ENCODE results near the gene TALDO1. TPM values are rescaled to one million over a fixed set of nuclear protein-coding genes. Genes with fewer than 3 reads are reported as not detected.

The TALDO1 gene
- total RNA-seq, 2 donors from 2014 or later = 132 to 232 TPM

GRCh38 chr11:701741-702461 is 45.4 kb upstream of the TALDO1 start:
- no peak for TF ChIP-seq CTCF (IDR thresholded peaks at IDR 0.05)
- Histone ChIP-seq H3K4me1 (ENCODE audit: control insufficient read depth in 1 of 2, low read depth in 2 of 2) (peaks cover 27 to 62% of the 10 kb centered on the region in 2 donors), H3K4me3 (no peak overlapping the region), H3K9me3 (no peaks in the 10 kb centered on the region), H3K27me3 (replicated peaks; ENCODE audit: insufficient read depth) (no peaks in the 10 kb centered on the region), H3K27ac (peak overlapping the region in 1 of 2 donors; percentile 95), H3K36me3 (peaks cover 8% of the 10 kb centered on the region)
- ATAC-seq (ENCODE audit: insufficient number of reproducible peaks, low FRiP score, low read depth) (no peak), DNase-seq (ENCODE audit: low spot score) (no peak)

GRCh38 chr11:702462-703461 is 44.5 kb upstream of the TALDO1 start:
- no peak for ATAC-seq (ENCODE audit: insufficient number of reproducible peaks, low FRiP score, low read depth)
- H3K27ac ChIP-seq = peak overlapping the region; percentile 58 to 95
- H3K36me3 ChIP-seq = peaks cover 8% of the 10 kb centered on the region
- H3K4me3 ChIP-seq = peak overlapping the region; percentile 37
- no peaks in the 10 kb centered on the region for H3K27me3 ChIP-seq (replicated peaks; ENCODE audit: insufficient read depth)
- no peak for DNase-seq (ENCODE audit: low spot score)
- peaks cover 26 to 62% of the 10 kb centered on the region in 2 donors for H3K4me1 ChIP-seq (ENCODE audit: control insufficient read depth in 1 of 2, low read depth in 2 of 2)
- no peak for TF ChIP-seq CTCF (IDR thresholded peaks at IDR 0.05)
- no peaks in the 10 kb centered on the region for H3K9me3 ChIP-seq

GRCh38 chr11:703506-703905 is 43.8 kb upstream of the TALDO1 start:
- Histone ChIP-seq H3K36me3 (peaks cover 8% of the 10 kb centered on the region), H3K27ac (peak overlapping the region; percentile 58 to 95), H3K4me3 (no peak overlapping the region), H3K4me1 (ENCODE audit: control insufficient read depth in 1 of 2, low read depth in 2 of 2) (peaks cover 22 to 59% of the 10 kb centered on the region in 2 donors), H3K27me3 (replicated peaks; ENCODE audit: insufficient read depth) (no peaks in the 10 kb centered on the region), H3K9me3 (no peaks in the 10 kb centered on the region)
- TF ChIP-seq CTCF (IDR thresholded peaks at IDR 0.05) = no peak
- ATAC-seq (ENCODE audit: insufficient number of reproducible peaks, low FRiP score, low read depth) (no peak), DNase-seq (ENCODE audit: low spot score) (no peak)

GRCh38 chr11:704228-704674 is 43.0 kb upstream of the TALDO1 start:
- ATAC-seq (ENCODE audit: insufficient number of reproducible peaks, low FRiP score, low read depth) (no peak), DNase-seq (ENCODE audit: low spot score) (no peak)
- no peak for TF ChIP-seq CTCF (IDR thresholded peaks at IDR 0.05)
- Histone ChIP-seq H3K9me3 (no peaks in the 10 kb centered on the region), H3K4me3 (no peak overlapping the region), H3K27me3 (replicated peaks; ENCODE audit: insufficient read depth) (no peaks in the 10 kb centered on the region), H3K4me1 (ENCODE audit: control insufficient read depth in 1 of 2, low read depth in 2 of 2) (peaks cover 22 to 56% of the 10 kb centered on the region in 2 donors), H3K36me3 (peaks cover 8% of the 10 kb centered on the region), H3K27ac (peak overlapping the region; percentile 80 to 95)

Measured in thoracic aorta (tissue), 2 donors.